NB4 (cell line): ENCODE results near the gene MB21D2.

Experiments used
- CTCF ChIP-seq: IDR thresholded peaks from one replicate; pipeline ENCODE4 v1.5.1; 2012; ENCODE audit warnings: low read depth, low read length
- MAX ChIP-seq: IDR thresholded peaks from 2 replicates; pipeline ENCODE4 v1.6.1; 2011; ENCODE audit warnings: low read depth, low read length
- MYC ChIP-seq: IDR thresholded peaks from 2 replicates; pipeline ENCODE4 v1.6.1; 2011; ENCODE audit warnings: low read depth, low read length

GRCh38 chr3:192843119-192843518 is 74.5 kb downstream of the MB21D2 start:
- no peak for TF ChIP-seq MYC
- TF ChIP-seq CTCF, result no peak
- TF ChIP-seq MAX, result no peak
